Mucosa of rectum (tissue), 2 donors: ENCODE data around the gene GIPR.

Experiments
- H3K27ac ChIP-seq, 2 donors: one replicate each; pipeline ENCODE4 v1.7.0; 2013; ENCODE audit warnings: inconsistent platforms in 2 of 2, low read depth in 2 of 2, low read length in 2 of 2
- H3K27me3 ChIP-seq, 2 donors: one replicate each; pipeline ENCODE4 v1.7.0; 2013; ENCODE audit warnings: low read length in 2 of 2; ENCODE audit not compliant: control insufficient read depth in 2 of 2, insufficient read depth in 2 of 2
- H3K36me3 ChIP-seq, 2 donors: one replicate each; pipeline ENCODE4 v1.7.0; 2013; ENCODE audit warnings: low read length in 2 of 2; ENCODE audit not compliant: control insufficient read depth in 2 of 2, insufficient read depth in 2 of 2
- H3K4me1 ChIP-seq, 2 donors: one replicate each; pipeline ENCODE4 v1.7.0; 2013; ENCODE audit warnings: low read length in 2 of 2, mild to moderate bottlenecking in 1 of 2; ENCODE audit not compliant: control insufficient read depth in 2 of 2, insufficient read depth in 2 of 2
- H3K4me3 ChIP-seq, 2 donors: one replicate each; pipeline ENCODE4 v1.7.0; 2013; ENCODE audit warnings: low read length in 2 of 2
- H3K9ac ChIP-seq, 2 donors: one replicate each; pipeline ENCODE4 v1.7.0; 2013; ENCODE audit warnings: low read length in 2 of 2, low read depth in 1 of 2, mild to moderate bottlenecking in 1 of 2
- H3K9me3 ChIP-seq, 2 donors: one replicate each; pipeline ENCODE4 v1.7.0; 2013; ENCODE audit warnings: low read length in 2 of 2; ENCODE audit not compliant: control insufficient read depth in 2 of 2
- donor health status: healthy.
- donor health status: Normal muscosa, but diverticular disease.

GIPR gene

GRCh38 chr19:45687599-45687998, 19.6 kb downstream of the GIPR start:
- H3K9me3 ChIP-seq = no peaks in the 10 kb centered on the region
- H3K4me1 ChIP-seq = no peaks in the 10 kb centered on the region
- H3K27me3 ChIP-seq = no peaks in the 10 kb centered on the region
- H3K27ac ChIP-seq = no peak overlapping the region
- H3K36me3 ChIP-seq = peaks cover 14 to 35% of the 10 kb centered on the region in 2 donors
- H3K4me3 ChIP-seq = no peak overlapping the region
- no peak overlapping the region for H3K9ac ChIP-seq

- H3K27me3 ChIP-seq = no peaks in the 10 kb centered on the region
- H3K4me1 ChIP-seq = peaks cover 8 to 10% of the 10 kb centered on the region in 2 donors
- H3K27ac ChIP-seq = peak within 1 kb of the TSS; percentile 89 to 90
- peak within 1 kb of the TSS; percentile 91 for H3K9ac ChIP-seq
- H3K9me3 ChIP-seq = no peaks in the 10 kb centered on the region
- H3K36me3 ChIP-seq = peaks cover 14 to 23% of the 10 kb centered on the region in 2 donors
- H3K4me3 ChIP-seq = peak within 1 kb of the TSS; percentile 88 to 93
These were observed 23.6 kb downstream of the GIPR start, which contains the start of gene SNRPD2 for GRCh38 chr19:45691516-45692186. Gene SNRPD2, minus strand, starts transcription at chr19:45691953. Its CDS starts 65 bp downstream, at chr19:45691888.

DNA sequence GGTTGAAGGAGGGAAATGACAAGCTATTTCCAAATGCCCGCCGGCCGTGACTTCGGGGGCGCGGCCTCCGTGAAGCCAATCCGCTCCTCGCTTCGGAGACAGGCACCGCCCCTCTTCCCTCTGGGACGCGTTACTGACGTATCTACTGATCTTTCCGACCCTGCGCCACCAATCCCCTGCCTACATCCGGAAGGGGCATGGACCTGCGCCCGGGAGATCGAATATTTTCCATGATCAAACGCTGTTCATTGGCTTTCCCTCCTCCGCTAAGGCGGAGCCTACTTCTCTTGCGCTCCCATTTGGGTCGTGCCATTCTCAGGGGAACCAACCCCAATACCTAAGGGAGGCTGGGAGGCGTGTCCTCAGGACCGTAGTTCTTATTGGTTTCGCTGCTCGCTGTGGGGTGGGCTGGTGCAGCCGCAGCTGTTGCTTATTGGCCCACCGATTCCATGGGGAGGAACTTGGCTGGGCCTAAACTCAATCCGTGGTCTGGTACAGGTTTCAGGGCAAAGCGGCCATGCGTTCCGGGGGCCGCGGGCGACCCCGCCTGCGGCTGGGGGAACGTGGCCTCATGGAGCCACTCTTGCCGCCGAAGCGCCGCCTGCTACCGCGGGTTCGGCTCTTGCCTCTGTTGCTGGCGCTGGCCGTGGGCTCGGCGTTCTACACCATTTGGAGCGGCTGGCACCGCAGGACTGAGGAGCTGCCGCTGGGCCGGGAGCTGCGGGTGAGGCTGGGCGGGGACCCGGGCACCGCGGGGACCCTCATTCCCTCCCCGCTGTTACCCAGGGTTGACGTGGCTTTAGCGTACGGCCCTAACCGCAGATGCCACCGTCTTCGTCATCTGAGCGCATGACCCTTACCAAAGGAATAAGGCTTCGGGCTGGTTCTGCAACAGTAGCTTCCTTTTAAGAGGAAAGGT, 24.4 kb downstream of the GIPR start, which contains the start of gene QPCTL:
TSS of gene QPCTL (plus strand) at position 480 of the 919 bp plus-strand sequence. CDS start at position 518, 38 bp downstream.
- Histone ChIP-seq H3K36me3 (peaks cover 8 to 19% of the 10 kb centered on the region in 2 donors), H3K9me3 (no peaks in the 10 kb centered on the region), H3K27ac (peak within 1 kb of the TSS; percentile 89 to 90), H3K4me3 (peak within 1 kb of the TSS; percentile 88 to 93), H3K27me3 (no peaks in the 10 kb centered on the region), H3K4me1 (peaks cover 8 to 10% of the 10 kb centered on the region in 2 donors), H3K9ac (peak within 1 kb of the TSS; percentile 91)

GRCh38 chr19:45693106-45693788, 25.2 kb downstream of the GIPR start:
- Histone ChIP-seq H3K27ac (peak overlapping the region; percentile 89 to 90), H3K27me3 (no peaks in the 10 kb centered on the region)

GRCh38 chr19:45701676-45702075, 33.7 kb downstream of the GIPR start:
- no peak overlapping the region for H3K4me3 ChIP-seq
- peaks cover 3 to 6% of the 10 kb centered on the region in 2 donors for H3K36me3 ChIP-seq
- no peak overlapping the region for H3K9ac ChIP-seq
- no peaks in the 10 kb centered on the region for H3K27me3 ChIP-seq
- H3K4me1 ChIP-seq = no peaks in the 10 kb centered on the region
- no peak overlapping the region for H3K27ac ChIP-seq
- no peaks in the 10 kb centered on the region for H3K9me3 ChIP-seq

More at GRCh38 chr19:45693106-45693788, 25.2 kb downstream of the GIPR start:
- peaks cover 8 to 10% of the 10 kb centered on the region in 2 donors for H3K4me1 ChIP-seq
- peak overlapping the region; percentile 91 for H3K9ac ChIP-seq
- H3K36me3 ChIP-seq = peaks cover 2 to 12% of the 10 kb centered on the region in 2 donors
- no peaks in the 10 kb centered on the region for H3K9me3 ChIP-seq
- H3K4me3 ChIP-seq = peak overlapping the region; percentile 88 to 93

- Histone ChIP-seq H3K4me3 (no peak overlapping the region), H3K4me1 (no peaks in the 10 kb centered on the region), H3K27ac (no peak overlapping the region), H3K36me3 (peaks cover 3 to 4% of the 10 kb centered on the region in 2 donors), H3K27me3 (no peaks in the 10 kb centered on the region), H3K9ac (no peak overlapping the region), H3K9me3 (no peaks in the 10 kb centered on the region)
These were observed 37.1 kb downstream of the GIPR start for GRCh38 chr19:45705115-45705514.

- H3K4me3 ChIP-seq = no peak overlapping the region
- no peaks in the 10 kb centered on the region for H3K27me3 ChIP-seq
- peaks cover 3 to 4% of the 10 kb centered on the region in 2 donors for H3K36me3 ChIP-seq
- no peaks in the 10 kb centered on the region for H3K9me3 ChIP-seq
- no peaks in the 10 kb centered on the region for H3K4me1 ChIP-seq
- H3K9ac ChIP-seq = no peak overlapping the region
- no peak overlapping the region for H3K27ac ChIP-seq
These were observed 37.8 kb downstream of the GIPR start for GRCh38 chr19:45705710-45706415.

DNA sequence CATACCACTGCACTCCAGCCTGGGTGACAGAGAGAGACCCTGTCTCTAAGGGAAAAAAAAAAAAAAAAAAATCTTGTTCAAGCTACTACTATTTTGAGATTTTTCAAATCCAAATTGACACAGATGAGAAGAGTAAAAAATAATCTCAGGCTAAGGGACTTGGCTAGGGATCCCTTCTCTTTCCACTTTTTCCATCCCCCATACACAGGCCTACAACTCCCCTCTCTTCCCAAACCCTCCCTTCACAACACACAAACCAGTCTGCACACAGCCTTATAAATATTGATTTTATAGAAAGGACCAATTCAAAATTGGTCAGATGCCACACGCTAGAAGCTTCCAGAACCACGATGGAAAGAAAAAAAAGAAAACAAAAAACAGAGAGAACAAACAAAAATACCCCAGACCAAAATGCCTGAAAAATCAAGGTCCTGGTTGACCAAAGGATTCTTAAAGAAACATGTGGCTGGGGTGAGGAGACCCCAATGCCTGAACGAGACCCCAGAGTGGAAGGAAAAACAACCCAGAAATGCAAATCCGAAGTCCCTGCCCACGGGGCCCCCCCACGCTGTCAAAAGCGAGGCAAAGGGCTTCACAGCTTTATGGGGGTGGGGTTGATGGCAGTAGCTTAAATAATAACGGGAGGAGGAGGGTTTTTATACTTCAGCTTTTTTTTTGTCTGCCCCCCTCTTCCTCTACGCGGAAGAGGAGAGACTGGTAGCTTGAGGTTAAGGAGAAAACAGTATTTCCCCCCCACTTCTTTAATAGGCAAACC, 42.5 kb downstream of the GIPR start:
- H3K4me1 ChIP-seq = no peaks in the 10 kb centered on the region
- H3K27me3 ChIP-seq = no peaks in the 10 kb centered on the region
- no peak overlapping the region for H3K9ac ChIP-seq
- H3K4me3 ChIP-seq = no peak overlapping the region
- H3K9me3 ChIP-seq = no peaks in the 10 kb centered on the region
- peaks cover 10 to 12% of the 10 kb centered on the region in 2 donors for H3K36me3 ChIP-seq
- no peak overlapping the region for H3K27ac ChIP-seq
